KOPT-K1 (cell line): ENCODE data around the gene PDE9A.

Source experiments
- H3K27ac ChIP-seq: fragments of 200-600 bp; sonication (generic); 2 replicates; pipeline ENCODE4 v1.5.1; 2016; ENCODE audit warnings: antibody characterized with exemption, mild to moderate bottlenecking, low read depth, low read length; ENCODE audit not compliant: poor library complexity, severe bottlenecking
- H3K36me3 ChIP-seq: fragments of 200-600 bp; sonication (generic); 2 replicates; pipeline ENCODE4 v1.5.1; 2017; ENCODE audit warnings: antibody characterized with exemption, mild to moderate bottlenecking, low read length, moderate library complexity; ENCODE audit not compliant: insufficient read depth
- H3K9me3 ChIP-seq: fragments of 200-600 bp; sonication (generic); 2 replicates; pipeline ENCODE4 v1.5.1; 2017; ENCODE audit warnings: antibody characterized with exemption, low read length, mild to moderate bottlenecking; ENCODE audit not compliant: insufficient read depth, poor library complexity, severe bottlenecking

Gene PDE9A

DNA sequence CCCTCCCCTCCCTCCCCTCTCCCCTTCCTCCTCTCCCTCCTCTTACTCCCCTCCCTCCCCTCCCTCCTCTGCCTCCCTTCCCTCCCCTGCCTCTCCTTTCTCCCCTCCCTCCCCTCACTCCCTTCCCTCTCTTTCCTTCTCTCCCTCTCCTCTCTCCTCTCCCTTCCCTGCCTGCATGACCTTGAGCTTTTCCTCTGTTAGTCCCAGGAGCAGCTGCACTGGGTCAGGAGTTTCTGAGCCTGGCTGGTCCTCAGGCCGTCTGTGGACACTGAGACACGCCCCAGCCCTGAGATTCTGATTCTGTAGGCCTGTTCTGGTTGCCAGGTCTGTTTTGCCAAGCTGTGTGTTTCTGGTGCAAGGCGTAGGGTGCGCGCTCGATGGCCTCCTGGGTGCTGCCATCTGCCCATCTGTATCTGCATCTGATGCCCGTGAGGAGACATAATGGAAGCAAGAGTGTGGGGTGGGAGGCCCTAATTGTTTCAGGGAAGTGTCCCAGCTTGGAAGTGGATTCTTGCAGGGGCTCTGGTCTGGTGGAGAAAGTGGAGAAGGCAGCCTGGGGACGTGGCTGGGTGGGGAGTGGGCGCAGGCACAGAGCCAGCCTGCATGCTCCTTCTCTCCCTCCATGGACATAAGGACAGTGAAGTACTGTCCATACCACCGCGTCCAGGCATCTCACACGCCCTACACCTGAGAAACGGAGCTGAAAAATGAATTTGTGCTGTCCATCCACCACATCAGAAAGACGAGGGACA, 128.7 kb downstream of the PDE9A start:
- H3K27ac ChIP-seq: no peak overlapping the region
- no peaks in the 10 kb centered on the region for H3K9me3 ChIP-seq
- no peaks in the 10 kb centered on the region for H3K36me3 ChIP-seq

GRCh38 chr21:42782723-42783242, 129.4 kb downstream of the PDE9A start:
- Histone ChIP-seq H3K9me3 (no peaks in the 10 kb centered on the region), H3K27ac (no peak overlapping the region), H3K36me3 (no peaks in the 10 kb centered on the region)

GRCh38 chr21:42784276-42784675, 130.9 kb downstream of the PDE9A start:
- Histone ChIP-seq H3K9me3 (no peaks in the 10 kb centered on the region), H3K27ac (peak overlapping the region; percentile 84), H3K36me3 (no peaks in the 10 kb centered on the region)

DNA sequence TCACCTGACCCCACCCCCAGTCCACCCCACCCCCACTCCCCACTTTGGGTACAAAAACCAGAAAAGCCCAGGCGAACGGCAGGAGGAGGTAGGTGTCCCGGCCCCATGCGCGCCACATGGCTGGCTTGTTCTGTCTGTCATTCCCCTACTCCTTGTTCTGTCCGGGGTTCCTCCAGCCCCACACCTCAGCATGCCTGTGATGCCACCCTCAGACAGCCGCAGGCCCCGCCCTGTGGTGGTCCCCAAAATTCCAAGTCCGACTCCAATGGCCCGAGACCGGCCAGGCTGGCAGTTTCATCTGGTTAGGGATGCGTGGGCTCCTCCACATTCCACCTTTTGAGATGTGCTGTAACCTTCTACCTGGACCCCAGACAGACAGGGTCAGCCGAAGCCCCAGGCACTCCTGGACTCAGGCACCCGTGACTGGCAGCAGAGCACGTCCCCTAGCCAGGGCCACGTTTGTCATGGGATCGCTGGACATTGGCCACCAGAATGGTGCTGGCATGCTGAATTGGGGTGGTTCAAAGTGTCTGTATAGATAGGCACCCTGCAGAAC, 131.6 kb downstream of the PDE9A start:
- Histone ChIP-seq H3K9me3 (no peaks in the 10 kb centered on the region), H3K27ac (no peak overlapping the region), H3K36me3 (no peaks in the 10 kb centered on the region)

DNA sequence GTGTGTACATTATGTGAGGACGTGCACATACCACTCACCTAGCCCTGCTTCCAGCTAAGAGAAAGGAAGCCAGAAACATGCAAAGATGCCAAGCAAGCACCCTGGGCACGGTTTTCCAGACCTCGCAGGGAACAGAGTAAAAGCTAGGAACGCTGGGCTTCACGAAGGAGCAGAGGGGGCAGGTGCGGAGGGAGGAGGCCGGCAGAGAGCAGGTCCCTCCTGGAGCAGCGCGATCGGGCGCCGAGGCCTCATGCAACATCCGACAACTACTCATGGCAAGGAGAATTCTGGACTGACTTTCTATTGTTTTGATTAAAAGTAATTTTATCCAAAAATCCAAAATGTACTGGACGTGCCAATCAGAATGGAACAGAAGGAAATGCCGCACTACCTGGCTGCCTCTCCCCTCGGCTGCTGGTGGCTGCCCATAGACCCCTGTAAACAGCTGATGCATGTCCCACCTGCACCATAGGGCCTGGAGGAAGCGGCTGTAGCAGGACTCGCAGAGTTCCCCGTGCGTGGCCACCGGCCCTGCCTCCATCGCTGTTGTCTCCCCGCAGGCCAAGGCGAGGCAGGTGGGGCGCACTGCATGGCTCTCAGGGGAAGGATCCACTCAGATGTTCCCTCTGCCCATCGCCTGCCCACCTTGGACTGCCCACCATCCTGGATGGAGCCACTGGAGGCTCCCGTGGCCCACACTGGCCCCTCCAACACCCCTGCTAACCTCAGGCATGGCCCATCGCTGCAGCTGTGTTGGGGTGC, 132.4 kb downstream of the PDE9A start:
- H3K27ac ChIP-seq: no peak overlapping the region
- no peaks in the 10 kb centered on the region for H3K36me3 ChIP-seq
- no peaks in the 10 kb centered on the region for H3K9me3 ChIP-seq

DNA sequence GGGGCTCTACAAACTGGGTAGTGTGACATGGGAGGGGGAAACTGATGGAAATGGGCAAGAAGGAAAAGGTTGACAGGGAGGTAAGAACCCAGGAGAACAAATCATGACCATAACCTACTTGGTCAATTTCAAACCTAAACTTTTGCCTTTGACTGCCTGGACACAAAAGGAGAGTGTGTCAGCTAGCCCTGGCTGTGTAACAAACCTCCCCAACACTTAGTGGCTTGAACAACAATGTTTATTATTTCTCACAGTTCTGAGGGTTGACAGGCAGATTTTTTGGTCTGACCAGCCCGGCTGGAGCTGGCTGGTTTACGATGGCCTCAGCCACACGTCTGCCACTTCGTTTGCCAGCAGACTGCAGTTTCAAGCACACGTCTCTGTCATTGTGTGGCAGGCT, 133.5 kb downstream of the PDE9A start:
- no peaks in the 10 kb centered on the region for H3K36me3 ChIP-seq
- H3K9me3 ChIP-seq: no peaks in the 10 kb centered on the region
- H3K27ac ChIP-seq: no peak overlapping the region

DNA sequence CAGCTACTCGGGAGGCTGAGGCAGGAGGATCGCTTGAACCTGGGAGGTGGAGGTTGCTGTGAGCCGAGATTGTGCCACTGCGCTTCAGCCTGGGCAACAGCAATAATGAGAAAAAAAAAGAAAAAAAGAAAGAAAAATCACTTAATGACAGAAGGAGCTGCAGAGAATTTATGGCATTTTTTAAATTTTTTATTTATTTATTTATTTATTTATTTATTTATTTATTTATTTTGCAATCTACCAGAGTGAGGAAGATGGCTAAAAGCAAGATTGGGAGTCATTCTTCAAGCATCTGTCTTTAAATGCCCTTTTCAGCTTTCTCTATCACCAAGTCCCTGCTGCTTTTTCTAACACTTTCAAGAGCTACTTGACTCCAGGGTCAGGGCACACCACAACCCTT, 134.2 kb downstream of the PDE9A start:
- Histone ChIP-seq H3K9me3 (no peaks in the 10 kb centered on the region), H3K36me3 (no peaks in the 10 kb centered on the region), H3K27ac (no peak overlapping the region)

DNA sequence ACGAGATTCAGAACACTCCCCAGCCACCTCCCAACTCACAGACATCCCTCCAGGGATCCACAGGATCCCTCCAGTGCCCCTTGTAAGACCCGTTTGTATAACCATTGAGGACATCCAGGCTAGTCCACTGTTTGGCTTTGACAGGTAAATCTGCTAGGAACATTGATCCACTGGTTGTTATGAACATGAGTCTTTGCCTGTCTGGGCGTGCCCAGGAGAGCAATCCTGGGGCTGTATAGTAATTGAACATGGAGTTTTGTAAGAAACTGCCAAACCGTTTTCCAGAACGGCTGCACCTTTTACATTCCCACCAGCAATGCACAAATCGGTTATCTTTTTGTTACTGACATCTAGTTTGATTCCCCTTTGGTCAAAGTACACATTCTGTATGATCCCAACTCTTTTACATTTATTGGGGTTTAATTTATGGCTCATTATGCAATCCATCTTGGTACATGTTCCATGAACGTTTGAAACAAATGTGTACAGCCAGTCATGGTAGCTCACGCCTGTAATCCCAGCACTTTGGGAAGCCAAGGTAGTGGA, 137.2 kb downstream of the PDE9A start:
- H3K27ac ChIP-seq: no peak overlapping the region
- no peaks in the 10 kb centered on the region for H3K36me3 ChIP-seq
- no peaks in the 10 kb centered on the region for H3K9me3 ChIP-seq

DNA sequence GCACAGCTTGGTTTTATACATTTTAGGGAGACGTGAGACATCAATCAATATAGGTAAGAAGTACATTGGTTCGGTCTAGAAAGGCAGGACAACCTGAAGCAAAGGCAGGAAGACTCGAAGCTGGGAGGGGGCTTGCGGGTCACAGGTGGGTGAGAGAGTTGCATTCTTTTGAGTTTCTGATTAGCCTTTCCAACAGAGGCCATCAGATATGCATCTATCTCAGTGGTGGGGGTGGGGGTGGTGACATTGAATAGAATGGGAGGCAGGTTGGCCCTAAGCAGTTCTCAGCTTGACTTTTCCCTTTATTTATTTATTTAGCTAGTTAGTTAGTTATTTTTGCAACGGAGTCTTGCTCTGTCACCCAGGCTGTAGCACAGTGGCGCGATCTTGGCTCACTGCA, 140.4 kb downstream of the PDE9A start:
- no peaks in the 10 kb centered on the region for H3K36me3 ChIP-seq
- no peaks in the 10 kb centered on the region for H3K9me3 ChIP-seq
- no peak overlapping the region for H3K27ac ChIP-seq

- no peak overlapping the region for H3K27ac ChIP-seq
- H3K36me3 ChIP-seq: no peaks in the 10 kb centered on the region
- no peaks in the 10 kb centered on the region for H3K9me3 ChIP-seq
These were observed 141.1 kb downstream of the PDE9A start for GRCh38 chr21:42794551-42794950.

GRCh38 chr21:42796327-42797062, 143.1 kb downstream of the PDE9A start:
- H3K9me3 ChIP-seq: no peaks in the 10 kb centered on the region
- no peaks in the 10 kb centered on the region for H3K36me3 ChIP-seq
- no peak overlapping the region for H3K27ac ChIP-seq

DNA sequence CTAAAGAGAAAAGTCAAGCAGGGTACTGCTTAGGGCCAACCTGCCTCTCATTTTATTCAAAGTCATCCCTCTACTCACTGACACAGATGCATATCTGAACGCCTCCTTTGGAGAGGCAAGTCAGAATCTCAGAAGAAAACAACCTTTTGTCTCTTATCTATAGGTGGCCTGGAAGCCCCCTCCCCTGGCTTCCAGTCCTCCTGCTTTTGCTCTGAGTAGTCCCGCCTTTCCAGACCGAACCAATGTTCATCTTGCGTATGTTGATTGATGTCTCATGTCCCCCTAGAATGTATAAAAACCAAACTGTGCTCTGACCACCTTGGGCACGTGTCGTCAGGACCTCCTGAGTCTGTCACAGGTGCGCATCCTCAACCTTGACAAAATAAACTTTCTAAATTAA, 144.1 kb downstream of the PDE9A start:
- no peaks in the 10 kb centered on the region for H3K36me3 ChIP-seq
- no peaks in the 10 kb centered on the region for H3K9me3 ChIP-seq
- no peak overlapping the region for H3K27ac ChIP-seq

DNA sequence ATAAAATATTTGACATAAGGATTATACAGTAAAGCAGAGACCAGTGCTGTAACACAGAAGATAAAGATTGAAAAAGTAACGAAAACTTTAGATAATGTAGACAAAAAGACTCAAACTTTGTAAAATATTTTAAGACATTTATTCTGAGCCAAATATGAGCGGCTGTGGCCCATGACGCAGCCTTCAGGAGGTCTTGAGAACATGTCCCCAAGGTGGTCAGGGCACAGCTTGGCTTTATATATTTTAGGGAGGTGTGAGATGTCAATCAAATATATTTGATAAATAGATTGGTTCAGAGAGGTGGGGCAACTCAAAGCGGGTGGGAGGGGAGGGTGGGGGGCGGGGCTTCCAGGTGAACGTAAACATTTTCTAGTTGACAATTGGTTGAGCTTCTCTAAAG, 144.7 kb downstream of the PDE9A start:
- H3K9me3 ChIP-seq: no peaks in the 10 kb centered on the region
- no peak overlapping the region for H3K27ac ChIP-seq
- H3K36me3 ChIP-seq: no peaks in the 10 kb centered on the region

- H3K36me3 ChIP-seq: no peaks in the 10 kb centered on the region
- H3K9me3 ChIP-seq: no peaks in the 10 kb centered on the region
- H3K27ac ChIP-seq: no peak overlapping the region
These were observed 146.1 kb downstream of the PDE9A start for GRCh38 chr21:42799516-42799915.

DNA sequence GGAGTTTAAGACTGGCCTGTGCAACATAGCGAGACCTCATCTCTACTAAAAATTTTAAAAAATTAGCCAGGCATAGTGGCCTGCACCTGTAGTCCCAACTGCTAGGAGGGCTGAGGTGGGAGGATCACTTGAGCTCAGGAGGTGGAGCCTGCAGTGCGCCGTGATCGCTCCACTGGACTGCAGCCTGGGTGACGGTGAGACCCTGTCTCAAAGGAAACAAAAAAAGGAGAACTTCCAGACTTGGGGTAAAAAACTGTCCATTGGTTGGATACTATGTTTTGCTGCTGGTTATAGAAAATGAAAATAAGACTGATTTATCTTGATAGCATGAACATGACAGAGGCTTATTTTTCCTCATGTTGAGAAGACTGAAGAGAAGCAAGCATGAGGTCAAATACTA, 146.5 kb downstream of the PDE9A start:
- Histone ChIP-seq H3K9me3 (no peaks in the 10 kb centered on the region), H3K36me3 (no peaks in the 10 kb centered on the region), H3K27ac (no peak overlapping the region)
